ENCODE results near the gene TOR2A. TPM values are rescaled to one million over a fixed set of nuclear protein-coding genes. Genes with fewer than 3 reads are reported as not detected.

TOR2A gene
- total RNA-seq, 1 donor from 2014 or later: 6.4 TPM

DNA sequence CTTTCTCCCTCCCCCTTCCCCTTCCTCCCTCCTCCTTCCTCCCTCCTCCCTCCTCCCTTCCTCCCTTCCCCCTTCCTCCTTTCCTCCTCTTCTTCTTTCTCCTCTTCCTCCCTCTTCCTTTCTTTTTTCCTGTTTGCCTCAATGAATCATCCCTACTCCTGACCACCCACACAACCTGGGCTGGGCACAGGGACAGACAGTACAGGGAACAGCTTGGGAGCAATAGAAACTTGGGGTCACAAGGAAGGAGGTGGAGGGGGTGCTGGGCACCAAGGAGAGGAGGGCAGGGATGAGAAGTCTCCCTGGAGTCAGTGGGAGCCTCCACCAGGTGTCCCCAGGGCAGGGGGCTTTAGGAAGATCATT, 14.2 kb downstream of the TOR2A start:
- Mint-ChIP-seq H3K36me3 (ENCODE audit: low read depth) (no peaks in the 10 kb centered on the region), H3K9me3 (ENCODE audit: low read depth) (no peaks in the 10 kb centered on the region), H3K27ac (ENCODE audit: unreplicated experiment) (no peak overlapping the region), H3K27me3 (ENCODE audit: low read depth) (no peaks in the 10 kb centered on the region), H3K4me3 (ENCODE audit: unreplicated experiment) (no peak overlapping the region), H3K4me1 (ENCODE audit: low read depth) (peaks cover 8% of the 10 kb centered on the region)
- TF ChIP-seq, protein P1, sequence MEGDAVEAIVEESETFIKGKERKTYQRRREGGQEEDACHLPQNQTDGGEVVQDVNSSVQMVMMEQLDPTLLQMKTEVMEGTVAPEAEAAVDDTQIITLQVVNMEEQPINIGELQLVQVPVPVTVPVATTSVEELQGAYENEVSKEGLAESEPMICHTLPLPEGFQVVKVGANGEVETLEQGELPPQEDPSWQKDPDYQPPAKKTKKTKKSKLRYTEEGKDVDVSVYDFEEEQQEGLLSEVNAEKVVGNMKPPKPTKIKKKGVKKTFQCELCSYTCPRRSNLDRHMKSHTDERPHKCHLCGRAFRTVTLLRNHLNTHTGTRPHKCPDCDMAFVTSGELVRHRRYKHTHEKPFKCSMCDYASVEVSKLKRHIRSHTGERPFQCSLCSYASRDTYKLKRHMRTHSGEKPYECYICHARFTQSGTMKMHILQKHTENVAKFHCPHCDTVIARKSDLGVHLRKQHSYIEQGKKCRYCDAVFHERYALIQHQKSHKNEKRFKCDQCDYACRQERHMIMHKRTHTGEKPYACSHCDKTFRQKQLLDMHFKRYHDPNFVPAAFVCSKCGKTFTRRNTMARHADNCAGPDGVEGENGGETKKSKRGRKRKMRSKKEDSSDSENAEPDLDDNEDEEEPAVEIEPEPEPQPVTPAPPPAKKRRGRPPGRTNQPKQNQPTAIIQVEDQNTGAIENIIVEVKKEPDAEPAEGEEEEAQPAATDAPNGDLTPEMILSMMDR (IDR thresholded peaks at IDR 0.05): no peak
- no peak for DNase-seq (ENCODE audit: low spot score)

- Mint-ChIP-seq H3K27me3 (ENCODE audit: low read depth) (no peaks in the 10 kb centered on the region), H3K36me3 (ENCODE audit: low read depth) (no peaks in the 10 kb centered on the region), H3K4me1 (ENCODE audit: low read depth) (peaks cover 9% of the 10 kb centered on the region), H3K9me3 (ENCODE audit: low read depth) (no peaks in the 10 kb centered on the region), H3K4me3 (ENCODE audit: unreplicated experiment) (no peak overlapping the region), H3K27ac (ENCODE audit: unreplicated experiment) (no peak overlapping the region)
- TF ChIP-seq, protein P1 (IDR thresholded peaks at IDR 0.05): no peak
- DNase-seq (ENCODE audit: low spot score): no peak
These were observed 14.8 kb downstream of the TOR2A start for GRCh38 chr9:127720031-127720864.

- TF ChIP-seq, protein P1 (IDR thresholded peaks at IDR 0.05): no peak
- no peaks in the 10 kb centered on the region for H3K9me3 Mint-ChIP-seq (ENCODE audit: low read depth)
- H3K4me3 Mint-ChIP-seq (ENCODE audit: unreplicated experiment): no peak overlapping the region
- H3K36me3 Mint-ChIP-seq (ENCODE audit: low read depth): no peaks in the 10 kb centered on the region
- no peaks in the 10 kb centered on the region for H3K27me3 Mint-ChIP-seq (ENCODE audit: low read depth)
- peaks cover 13% of the 10 kb centered on the region for H3K4me1 Mint-ChIP-seq (ENCODE audit: low read depth)
- H3K27ac Mint-ChIP-seq (ENCODE audit: unreplicated experiment): no peak overlapping the region
- DNase-seq (ENCODE audit: low spot score): no peak
These were observed 17.3 kb downstream of the TOR2A start for GRCh38 chr9:127717766-127718165.

- H3K4me1 Mint-ChIP-seq (ENCODE audit: low read depth): peaks cover 13% of the 10 kb centered on the region
- no peaks in the 10 kb centered on the region for H3K36me3 Mint-ChIP-seq (ENCODE audit: low read depth)
- no peak for DNase-seq (ENCODE audit: low spot score)
- TF ChIP-seq, protein P1 (IDR thresholded peaks at IDR 0.05): no peak
- no peaks in the 10 kb centered on the region for H3K27me3 Mint-ChIP-seq (ENCODE audit: low read depth)
- peak overlapping the region; percentile 96 for H3K27ac Mint-ChIP-seq (ENCODE audit: unreplicated experiment)
- peak overlapping the region; percentile 97 for H3K4me3 Mint-ChIP-seq (ENCODE audit: unreplicated experiment)
- no peaks in the 10 kb centered on the region for H3K9me3 Mint-ChIP-seq (ENCODE audit: low read depth)
These were observed 18.7 kb downstream of the TOR2A start for GRCh38 chr9:127716412-127716811.

DNA sequence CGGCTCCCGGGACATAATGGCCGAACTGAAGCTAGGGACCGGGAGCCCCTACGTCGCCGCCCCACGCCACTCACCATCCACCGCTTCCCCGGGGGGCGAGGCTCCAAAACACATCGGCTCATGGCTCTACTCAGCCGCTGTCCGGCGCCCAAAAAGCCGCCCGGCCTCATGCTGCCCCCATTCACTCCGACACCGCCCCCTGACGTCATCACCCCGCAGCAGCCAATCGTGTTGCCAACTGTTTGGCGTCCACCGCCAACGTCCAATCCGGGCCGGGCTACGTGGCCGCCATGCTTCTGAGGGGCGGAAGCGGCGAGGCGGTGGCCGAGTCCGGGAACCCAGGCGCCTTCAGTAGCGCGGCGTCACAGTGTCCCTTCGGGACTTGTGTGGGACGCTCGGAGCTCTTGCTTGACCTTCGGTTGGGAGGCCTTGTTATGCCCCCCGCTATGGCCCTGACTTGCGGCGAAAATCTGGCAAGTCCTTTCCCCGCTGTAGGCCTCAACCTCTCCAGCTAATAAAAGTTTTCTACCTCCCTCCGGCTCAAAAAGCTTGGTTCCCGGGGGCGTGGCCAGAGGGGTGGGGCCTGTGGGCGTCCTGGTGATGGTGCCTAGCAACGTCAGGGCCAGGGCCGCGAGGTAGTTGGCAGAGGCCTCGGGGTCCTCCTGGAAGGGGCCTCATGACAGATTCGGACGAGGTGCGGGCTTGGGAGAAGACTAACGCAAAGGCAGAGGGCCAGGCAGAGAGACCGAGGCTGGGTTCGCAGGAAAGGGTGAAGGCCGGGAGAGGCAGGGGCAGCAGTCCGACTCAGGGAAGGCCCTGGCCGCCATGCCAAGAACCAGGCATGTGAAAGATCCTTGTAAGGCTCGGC, 19.4 kb downstream of the TOR2A start, which contains the start of the genes PTRH1 and TTC16:
PTRH1 (minus strand) TSS at position 194 of the 868 bp plus-strand sequence; CDS start at position 170, 24 bp downstream.
TTC16 (plus strand) TSS at position 610 of the 868 bp plus-strand sequence; CDS start at position 677, 67 bp downstream.
- Mint-ChIP-seq H3K27me3 (ENCODE audit: low read depth) (no peaks in the 10 kb centered on the region), H3K4me1 (ENCODE audit: low read depth) (peaks cover 10% of the 10 kb centered on the region), H3K27ac (ENCODE audit: unreplicated experiment) (peak within 1 kb of the TSS; percentile 96), H3K4me3 (ENCODE audit: unreplicated experiment) (peak within 1 kb of the TSS; percentile 97), H3K9me3 (ENCODE audit: low read depth) (no peaks in the 10 kb centered on the region), H3K36me3 (ENCODE audit: low read depth) (no peaks in the 10 kb centered on the region)
- DNase-seq (ENCODE audit: low spot score): peak; percentile 98
- TF ChIP-seq, protein P1 (IDR thresholded peaks at IDR 0.05): no peak
